ENCODE measurements around the gene DTD1.

- TF ChIP-seq CTCF (IDR thresholded peaks at IDR 0.05): no peak
- TF ChIP-seq POLR2A (IDR thresholded peaks at IDR 0.05): no peak
Observed at GRCh38 chr20:18738888-18739287, 151.0 kb downstream of the DTD1 start.

Measured in breast epithelium (tissue), 3 donors.